H1 (cell line): Measurements from ENCODE around the gene NEDD4. TPM values are rescaled to one million over a fixed set of nuclear protein-coding genes. Genes with fewer than 3 reads are reported as not detected.

Experiments used
- CTCF ChIA-PET: fragments of 300-600 bp; sonication (Branson Sonifier 250); formaldehyde crosslinking; loops from one replicate; lab custom pipeline; 2021; ENCODE audit not compliant: partially characterized antibody; lab: Charles Lee
- POLR2A ChIA-PET: fragments of 300-600 bp; sonication (Branson Sonifier 250); formaldehyde crosslinking; loops from one replicate; lab custom pipeline; 2021; ENCODE audit warnings: inconsistent platforms; ENCODE audit not compliant: partially characterized antibody; lab: Charles Lee
- DNase-seq, 2 experiments: peaks; one replicate each; pipeline versions ENCODE4 v3.0.0 to v3.0.0-alpha.2; 2010 to 2022; ENCODE audit warnings: low spot score in 2 of 2, low read depth in 1 of 2, mixed read lengths in 1 of 2
- FAIRE-seq: peaks from 2 replicates; lab custom pipeline; 2011; peaks lifted over from hg19 to GRCh38; lab: Jason Lieb, UNC
- H2AFZ ChIP-seq: 2 replicates; pipeline ENCODE4 v1.8.1; 2012; ENCODE audit warnings: low read length, inconsistent platforms
- H2AK5ac ChIP-seq: 2 replicates; pipeline ENCODE4 v1.6.1; 2013; ENCODE audit warnings: low read depth, low read length
- H2BK120ac ChIP-seq: replicated peaks from 2 replicates; pipeline ENCODE3; 2013; ENCODE audit warnings: low read depth, low read length, inconsistent platforms
- H2BK12ac ChIP-seq: 2 replicates; pipeline ENCODE4 v1.6.1; 2013; ENCODE audit warnings: low read depth, low read length
- H2BK15ac ChIP-seq: 2 replicates; pipeline ENCODE4 v1.6.1; 2013; ENCODE audit warnings: low read length
- H2BK20ac ChIP-seq: 2 replicates; pipeline ENCODE4 v1.6.1; 2013; ENCODE audit warnings: low read length
- H2BK5ac ChIP-seq: 2 replicates; pipeline ENCODE4 v1.6.1; 2013; ENCODE audit warnings: low read depth, low read length
- H3K14ac ChIP-seq: 2 replicates; pipeline ENCODE4 v1.6.1; 2013; ENCODE audit warnings: inconsistent platforms; ENCODE audit not compliant: insufficient read length
- H3K18ac ChIP-seq: 2 replicates; pipeline ENCODE4 v1.6.1; 2013; ENCODE audit warnings: low read length; ENCODE audit errors: extremely low read depth
- H3K23ac ChIP-seq: 2 replicates; pipeline ENCODE4 v1.6.1; 2013; ENCODE audit warnings: inconsistent platforms; ENCODE audit not compliant: insufficient read length
- H3K23me2 ChIP-seq: 2 replicates; pipeline ENCODE4 v1.6.1; 2013; ENCODE audit warnings: low read depth, low read length
- H3K27ac ChIP-seq: 2 replicates; pipeline ENCODE4 v1.6.1; 2011; ENCODE audit warnings: low read depth, low read length, inconsistent platforms
- H3K27me3 ChIP-seq, 4 experiments: replicated peaks in 1 of 4; 1 replicate in 1 of 4; 2 replicates in 3 of 4; pipeline versions ENCODE4 v1.6.1 to v1.8.1; 2011 to 2013; ENCODE audit warnings: low read length in 3 of 4, mild to moderate bottlenecking in 3 of 4, inconsistent platforms in 2 of 4, mixed read lengths in 2 of 4, moderate library complexity in 1 of 4; ENCODE audit not compliant: control insufficient read depth in 3 of 4, insufficient read depth in 3 of 4; ENCODE audit errors: extremely low read depth in 1 of 4
- H3K36me3 ChIP-seq, 4 experiments: 2 replicates each; pipeline versions ENCODE4 v1.6.1 to v1.8.1; 2011 to 2013; ENCODE audit warnings: mild to moderate bottlenecking in 4 of 4, low read length in 3 of 4, moderate library complexity in 2 of 4, control low read depth in 1 of 4, inconsistent platforms in 1 of 4; ENCODE audit not compliant: insufficient read depth in 4 of 4, control insufficient read depth in 2 of 4
- H3K4ac ChIP-seq: replicated peaks from 2 replicates; pipeline ENCODE3; 2013; ENCODE audit warnings: low read length, low read depth, mixed read lengths, inconsistent platforms; ENCODE audit not compliant: insufficient read length
- H3K4me1 ChIP-seq, 4 experiments: replicated peaks in 1 of 4; 1 replicate in 1 of 4; 2 replicates in 3 of 4; pipeline versions ENCODE4 v1.6.1 to v1.8.1; 2011 to 2013; ENCODE audit warnings: low read length in 3 of 4, inconsistent platforms in 2 of 4, mixed read lengths in 1 of 4; ENCODE audit not compliant: insufficient read depth in 4 of 4, control insufficient read depth in 3 of 4
- H3K4me2 ChIP-seq, 2 experiments: 2 replicates each; pipeline versions ENCODE4 v1.6.1 to v1.8.1; 2011 to 2013; ENCODE audit warnings: low read depth in 2 of 2, low read length in 2 of 2, control low read depth in 1 of 2, inconsistent platforms in 1 of 2, mild to moderate bottlenecking in 1 of 2; ENCODE audit not compliant: insufficient read depth in 1 of 2
- H3K4me3 ChIP-seq, 4 experiments: fragments of 200-600, 300-600 bp in 1 of 4; sonication (generic), shearing (Covaris generic), sonication (Bioruptor Twin) in 1 of 4; 2 replicates each; pipeline versions ENCODE4 v1.5.1 to v1.8.1; 2011 to 2016; ENCODE audit warnings: low read length in 4 of 4, low read depth in 3 of 4, control low read depth in 2 of 4, inconsistent platforms in 2 of 4, mild to moderate bottlenecking in 2 of 4, mixed read lengths in 1 of 4, moderate library complexity in 1 of 4; ENCODE audit not compliant: insufficient read depth in 2 of 4; ENCODE audit errors: extremely low read depth in 1 of 4
- H3K56ac ChIP-seq: replicated peaks from 2 replicates; pipeline ENCODE3; 2013; ENCODE audit warnings: low read depth, mild to moderate bottlenecking, mixed read lengths, low read length, inconsistent platforms; ENCODE audit not compliant: insufficient read length
- H3K79me1 ChIP-seq: 2 replicates; pipeline ENCODE4 v1.6.1; 2013; ENCODE audit warnings: low read depth, low read length, control low read depth
- H3K79me2 ChIP-seq, 2 experiments: 2 replicates each; pipeline versions ENCODE4 v1.6.1 to v1.8.1; 2012 to 2013; ENCODE audit warnings: low read length in 2 of 2, mild to moderate bottlenecking in 2 of 2, inconsistent platforms in 1 of 2; ENCODE audit not compliant: insufficient read depth in 2 of 2, control insufficient read depth in 1 of 2
- H3K9ac ChIP-seq, 4 experiments: replicated peaks in 1 of 4; 1 replicate in 1 of 4; 2 replicates in 3 of 4; pipeline versions ENCODE4 v1.6.1 to v1.8.1; 2011 to 2013; ENCODE audit warnings: low read depth in 3 of 4, low read length in 3 of 4, control low read depth in 2 of 4, mild to moderate bottlenecking in 2 of 4, moderate library complexity in 2 of 4, inconsistent platforms in 1 of 4; ENCODE audit errors: extremely low read depth in 1 of 4
- H3K9me3 ChIP-seq, 2 experiments: 2 replicates each; pipeline versions ENCODE4 v1.6.1 to v1.8.1; 2012 to 2013; ENCODE audit warnings: mild to moderate bottlenecking in 2 of 2, moderate library complexity in 2 of 2, control low read depth in 1 of 2, inconsistent platforms in 1 of 2, low read depth in 1 of 2, low read length in 1 of 2, mixed read lengths in 1 of 2; ENCODE audit not compliant: insufficient read depth in 2 of 2
- H4K20me1 ChIP-seq, 2 experiments: replicated peaks in 1 of 2; 2 replicates each; pipeline versions ENCODE3 to v1.8.1; 2011 to 2013; ENCODE audit warnings: inconsistent platforms in 2 of 2, low read length in 2 of 2, mild to moderate bottlenecking in 1 of 2; ENCODE audit not compliant: insufficient read depth in 2 of 2, control insufficient read depth in 1 of 2
- H4K5ac ChIP-seq: 2 replicates; pipeline ENCODE4 v1.6.1; 2013; ENCODE audit warnings: low read length, low read depth, mixed read lengths, inconsistent platforms; ENCODE audit not compliant: insufficient read length
- H4K8ac ChIP-seq: 2 replicates; pipeline ENCODE4 v1.8.0; 2013; ENCODE audit warnings: mild to moderate bottlenecking, moderate library complexity, low read length, inconsistent platforms; ENCODE audit not compliant: insufficient read depth; ENCODE audit errors: extremely low read depth
- H4K91ac ChIP-seq: replicated peaks from 2 replicates; pipeline ENCODE3; 2013; ENCODE audit warnings: low read length, mixed read lengths, inconsistent platforms; ENCODE audit not compliant: insufficient read length
- TAF7 ChIP-seq: optimal IDR thresholded peaks from 2 replicates; pipeline ENCODE3; 2011; ENCODE audit warnings: low read depth, mild to moderate bottlenecking, inconsistent platforms, low read length, moderate library complexity, borderline replicate concordance
- WGBS, 2 experiments: shearing (Covaris generic) in 1 of 2; methylation state at CpG; one replicate each; pipeline versions ENCODE4 v1.1.6 to v1.1.7; 2013 to 2015; ENCODE audit warnings: low lambda C conversion rate in 2 of 2, mixed read lengths in 2 of 2, inconsistent platforms in 1 of 2, low coverage in 1 of 2, missing lambda C conversion rate in 1 of 2; ENCODE audit not compliant: insufficient replicate concordance in 2 of 2, insufficient coverage in 1 of 2, insufficient read length in 1 of 2; ENCODE audit errors: extremely low coverage in 1 of 2, missing lambda C conversion rate in 1 of 2; 5-methylcytosine and 5-hydroxymethylcytosine counted together
- polyA plus RNA-seq, 7 experiments: library from polyadenylated mRNA; depleted of rRNA in 3 of 7; stranded (reverse) in 5 of 7; unstranded in 2 of 7; fragments of >200 nt in 5 of 7; fragments of 200-250 nt in 2 of 7; gene quantifications; 1 replicate in 5 of 7; 2 replicates in 1 of 7; 4 replicates in 1 of 7; pipeline versions ENCODE4 v1.2.1 to v1.2.3, GENCODE V29; 2011 to 2013; ENCODE audit warnings: missing spikeins in 2 of 7, mixed read lengths in 2 of 7
- total RNA-seq: library from RNA; stranded (reverse); fragmentation: NEBNext Ultra II Directional; extraction: Animal tissue kit (Norgen Biotek cat#: 25700); gene quantifications from 2 replicates; pipeline ENCODE4 v1.2.1, GENCODE V29; 2021

NEDD4 gene
- total and polyA plus RNA-seq, 2 of the 8 experiments (the other 6 are each of a cell fraction or from before 2014, with no cell fraction given) = 0.95 to 3.9 TPM

GRCh38 chr15:55960946-55961345 is 32.5 kb downstream of the NEDD4 start:
- FAIRE-seq = no peak
- Histone ChIP-seq H3K4ac (no peak overlapping the region), H3K4me3 (no peak overlapping the region), H2BK15ac (no peak overlapping the region), H4K8ac (no peak overlapping the region), H3K27ac (no peak overlapping the region), H2AFZ (no peak overlapping the region), H2BK12ac (no peak overlapping the region), H4K20me1 (no peaks in the 10 kb centered on the region), H2BK5ac (no peak overlapping the region), H3K79me2 (no peaks in the 10 kb centered on the region), H3K4me2 (no peak overlapping the region), H3K9me3 (no peaks in the 10 kb centered on the region), H3K9ac (no peak overlapping the region), H3K79me1 (no peaks in the 10 kb centered on the region), H3K23me2 (peaks cover 1% of the 10 kb centered on the region; the same call in 1 of the 2 replicates), H3K27me3 (no peaks in the 10 kb centered on the region), H3K23ac (no peak overlapping the region), H2AK5ac (no peak overlapping the region), H3K56ac (no peak overlapping the region), H3K18ac (no peak overlapping the region), H4K91ac (no peak overlapping the region), H2BK20ac (no peak overlapping the region), H2BK120ac (no peak overlapping the region), H4K5ac (no peak overlapping the region), H3K14ac (no peak overlapping the region), H3K36me3 (no peaks in the 10 kb centered on the region), H3K4me1 (no peaks in the 10 kb centered on the region)
- CTCF ChIA-PET = interaction anchor here (0.6 kb wide), 1 partner anchor 43 kb away, joined by 3 read pairs; no protein-coding TSS in a partner anchor
- DNase-seq = no peak
- POLR2A ChIA-PET = no interaction called here
- WGBS, 2 experiments = 86% methylated on average over 2 of the region's 2 CpGs; no CpG with 5 or more reads in 1 of the 2 experiments
- no peak for TF ChIP-seq TAF7
